GM18526 (cell line): Measurements from ENCODE around the gene AKT3.

Experiments
- POLR2A ChIP-seq: IDR thresholded peaks from 3 replicates; pipeline ENCODE4 v1.6.1; 2011; ENCODE audit not compliant: insufficient read length; ENCODE audit errors: extremely low read depth

The AKT3 gene

DNA sequence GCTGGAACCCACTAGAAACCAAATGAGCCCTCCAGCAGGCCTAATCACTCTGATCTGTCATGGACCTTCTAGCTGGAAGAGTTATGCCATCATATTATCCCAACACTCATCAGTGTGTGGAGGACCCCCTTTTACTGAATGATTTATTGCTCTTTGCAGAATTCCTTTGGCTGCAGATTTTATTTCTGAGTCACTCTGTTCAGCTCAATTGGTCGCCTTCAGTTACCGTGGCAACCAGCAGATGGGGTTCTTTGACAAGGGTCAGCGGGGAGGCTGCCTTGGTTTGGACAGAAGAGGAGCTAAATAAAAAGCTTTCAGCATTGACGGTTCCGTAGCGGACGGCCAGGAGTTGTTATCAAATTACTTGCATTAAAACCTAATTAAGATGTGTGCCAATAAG, 374.1 kb downstream of the AKT3 start:
- no peak for TF ChIP-seq POLR2A

DNA sequence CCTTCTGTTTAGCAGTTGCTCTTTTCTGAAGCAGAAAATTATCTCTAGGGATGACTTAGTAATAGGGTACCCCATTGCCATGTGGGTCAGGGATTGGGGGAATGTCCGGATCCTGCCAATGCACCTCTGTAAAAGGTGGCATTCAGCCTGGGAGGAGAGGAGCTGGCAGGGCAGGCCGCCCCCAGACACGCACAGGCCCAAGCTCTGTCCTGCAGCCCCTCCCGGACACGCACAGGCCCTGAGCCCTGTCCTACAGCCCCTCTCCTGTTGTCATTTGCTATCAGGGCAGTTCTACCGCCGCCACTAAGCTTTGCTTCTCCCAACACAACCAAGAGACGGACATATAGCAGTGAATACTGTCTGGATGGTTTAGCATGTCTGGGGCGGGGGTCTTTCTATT, 375.1 kb downstream of the AKT3 start:
- TF ChIP-seq POLR2A: no peak

DNA sequence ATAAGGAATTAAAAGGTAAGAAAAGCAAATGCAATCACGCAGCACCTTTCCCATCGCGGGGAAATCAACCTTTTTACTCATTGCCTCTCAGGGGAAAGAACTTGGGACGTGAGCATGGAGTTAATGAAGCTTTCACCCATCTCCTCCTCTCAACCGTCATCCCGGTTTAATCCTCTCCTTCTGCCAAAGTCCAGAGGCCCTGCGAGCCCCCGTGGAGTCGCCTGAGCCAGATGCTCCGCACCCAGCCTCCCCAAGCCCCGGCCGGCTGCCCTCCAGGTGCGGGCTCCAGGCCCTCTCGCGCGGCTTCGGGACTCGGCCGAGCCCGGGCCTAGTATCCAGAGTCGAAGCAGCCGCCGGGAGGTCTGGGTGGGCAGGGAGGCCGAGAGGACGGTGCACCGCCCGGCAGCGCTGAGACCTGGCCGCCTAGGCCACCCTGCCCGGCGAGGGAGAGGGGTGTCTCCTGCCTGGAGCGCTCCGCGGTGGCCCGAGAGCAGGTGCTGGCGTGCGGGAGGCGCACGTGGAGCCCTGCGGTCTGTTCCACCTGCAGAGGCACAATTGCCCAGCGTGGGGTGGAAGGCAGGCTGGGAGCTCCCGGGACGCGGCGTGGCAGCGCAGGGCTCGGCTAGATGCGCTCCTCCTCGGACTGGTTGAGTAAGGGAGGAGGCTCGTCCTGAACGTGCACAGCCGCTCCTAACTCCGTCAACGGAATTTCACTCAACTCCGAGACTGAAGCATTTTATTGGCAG, 375.7 kb downstream of the AKT3 start:
- TF ChIP-seq POLR2A: no peak

DNA sequence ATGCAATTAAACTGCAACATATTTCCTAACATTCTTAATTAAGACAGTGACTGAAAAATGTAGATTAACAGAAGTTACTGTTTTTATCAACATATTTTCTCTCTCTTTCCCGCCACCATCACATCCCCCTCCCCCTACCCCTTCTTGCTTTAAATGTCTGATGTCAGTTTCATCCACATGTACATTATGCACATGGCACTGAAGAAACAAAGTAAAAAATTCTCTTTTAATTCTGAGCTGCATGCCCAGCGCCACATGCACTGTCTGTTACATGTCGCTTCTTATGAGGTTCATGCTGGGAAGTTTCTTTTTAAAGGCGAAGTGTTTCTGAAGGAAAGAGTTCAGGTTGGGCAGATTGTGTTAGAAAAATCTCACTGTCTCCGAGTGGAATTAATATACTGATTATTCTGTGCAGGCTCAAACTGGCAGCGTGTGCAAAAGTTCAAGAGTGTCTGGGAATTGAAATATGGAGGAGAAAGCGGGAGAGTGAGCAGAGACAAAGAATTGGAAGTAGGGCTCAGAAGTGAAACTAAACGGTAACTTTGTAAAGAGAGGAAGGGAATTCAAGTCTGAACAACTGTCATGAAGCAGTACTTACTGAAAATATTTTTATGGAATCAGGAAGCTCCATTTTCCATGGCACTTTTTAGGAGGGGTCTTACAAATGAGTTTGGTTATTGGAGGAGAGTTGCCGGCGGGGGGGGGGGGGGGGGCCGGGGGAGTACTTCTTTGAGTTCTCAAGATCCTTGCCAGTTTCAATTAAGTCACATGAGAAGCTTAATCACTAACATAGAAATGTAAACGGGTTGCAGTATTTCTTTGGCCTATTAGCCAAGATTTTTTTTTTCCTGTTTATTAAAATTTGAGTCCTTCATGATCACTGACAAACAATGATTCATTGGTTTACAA, 376.6 kb downstream of the AKT3 start:
- TF ChIP-seq POLR2A: no peak

DNA sequence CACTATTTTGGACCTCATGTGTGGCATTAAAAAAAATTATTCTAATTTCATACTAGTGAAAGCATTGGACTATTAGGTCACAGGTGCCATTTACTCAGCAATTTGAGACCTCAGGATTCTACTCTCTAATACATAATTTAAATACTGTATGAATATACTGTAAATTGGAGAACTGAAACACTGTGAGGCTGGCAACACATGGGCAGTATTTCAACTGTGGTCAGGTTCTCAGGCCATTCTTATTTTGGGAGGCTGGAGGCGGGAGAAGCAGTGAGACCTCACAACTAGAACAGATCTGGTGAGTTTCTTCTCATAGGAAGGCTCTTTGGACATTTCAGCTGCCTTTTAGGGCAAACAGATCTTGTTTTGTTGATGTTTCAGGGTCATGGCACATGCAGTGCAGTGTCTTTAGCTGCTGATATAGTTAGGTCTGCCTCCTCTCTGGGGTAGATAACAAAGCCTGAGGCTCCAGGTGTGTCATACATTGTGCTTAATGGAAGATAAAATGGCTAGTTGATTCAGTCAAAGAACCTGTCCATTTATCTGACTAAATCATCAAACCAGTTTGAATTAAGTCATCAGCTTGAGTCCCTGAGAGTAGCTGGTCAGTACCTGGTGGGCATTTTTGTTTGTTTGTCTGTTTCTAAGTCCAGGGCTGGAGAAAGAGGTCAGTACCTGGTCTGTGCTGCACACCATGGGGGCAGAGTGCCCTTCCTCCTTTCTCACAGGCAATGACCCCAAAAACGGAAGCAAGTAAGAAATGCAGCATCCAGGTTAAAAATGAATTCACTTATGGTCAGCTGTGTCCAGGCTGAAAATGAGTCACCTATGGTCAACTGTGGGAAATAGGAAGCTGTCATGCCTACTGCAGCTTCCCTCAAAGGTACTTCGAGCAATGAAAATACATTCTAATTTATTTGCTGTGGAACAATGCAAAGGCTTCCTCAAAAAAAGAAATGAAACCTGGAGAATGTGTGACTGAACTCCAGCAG, 378.0 kb downstream of the AKT3 start:
- TF ChIP-seq POLR2A: no peak

DNA sequence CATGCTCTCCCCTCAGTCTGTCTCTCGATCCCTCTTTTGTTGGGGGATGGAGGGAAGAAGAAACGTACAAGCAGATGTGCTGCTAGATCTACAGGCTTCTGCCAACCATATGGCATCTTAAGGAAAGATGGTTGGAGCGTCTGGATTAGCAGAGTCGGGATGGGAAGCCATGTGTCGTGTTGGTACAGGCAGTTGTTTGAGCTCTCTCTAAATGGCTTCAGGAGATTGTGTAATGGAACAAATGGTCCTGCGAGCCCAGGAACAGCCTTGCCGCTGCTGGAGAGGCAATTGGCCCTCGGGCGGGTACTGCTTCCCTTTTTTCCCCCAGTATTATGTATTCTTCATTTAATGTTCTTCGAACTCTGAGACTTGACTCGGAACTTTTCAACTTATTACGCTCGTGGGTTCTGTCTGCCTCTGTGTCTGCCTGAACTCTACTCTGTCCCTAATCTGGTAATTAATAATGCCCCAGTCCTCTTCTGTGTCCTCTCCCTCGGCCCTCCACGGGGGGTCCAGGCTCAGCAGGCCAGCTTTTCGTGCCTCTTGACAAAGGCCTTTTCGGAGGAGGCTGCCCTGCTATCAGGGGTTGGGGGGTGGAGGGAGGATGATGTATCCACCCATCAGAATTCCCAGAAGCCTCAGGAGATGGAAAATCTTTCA, 378.9 kb downstream of the AKT3 start:
- TF ChIP-seq POLR2A: no peak

DNA sequence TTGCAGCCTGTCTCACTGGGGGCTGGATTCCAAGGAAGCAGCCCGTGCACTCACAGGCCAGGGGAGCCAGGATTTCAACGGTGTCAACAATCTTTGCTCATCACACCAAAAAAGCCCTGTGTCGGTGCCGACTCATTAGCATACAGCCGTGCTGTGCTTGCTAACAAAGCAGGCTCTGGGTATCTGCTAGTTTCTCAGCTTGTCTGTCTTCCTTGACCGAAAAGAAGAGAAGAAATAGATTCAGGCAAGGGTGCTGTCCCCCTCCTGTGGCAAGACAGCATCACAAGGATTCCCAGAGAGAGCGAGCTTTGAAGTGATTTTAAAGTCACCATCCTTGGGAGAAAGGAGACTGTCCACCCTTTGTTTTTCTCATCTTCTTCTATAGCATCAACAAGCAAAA, 379.5 kb downstream of the AKT3 start:
- no peak for TF ChIP-seq POLR2A

DNA sequence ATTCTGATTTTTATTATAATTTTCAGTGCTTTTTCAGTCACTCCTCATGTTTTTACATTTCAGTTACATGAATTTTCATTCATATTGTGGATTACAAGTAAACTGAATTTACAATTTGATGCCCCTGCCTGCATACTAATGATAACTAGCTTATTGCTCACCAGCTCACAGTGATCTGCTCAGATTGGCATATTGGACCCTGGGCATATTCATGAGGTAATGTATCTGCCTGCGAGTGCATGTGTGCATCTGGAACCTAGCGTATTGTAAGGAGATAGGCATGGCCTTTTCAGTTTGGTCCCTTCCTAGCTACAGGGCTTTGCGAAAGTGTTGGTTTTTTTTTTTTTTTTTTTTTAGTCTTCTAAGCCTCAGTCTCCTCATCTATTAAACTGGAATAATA, 380.5 kb downstream of the AKT3 start:
- no peak for TF ChIP-seq POLR2A

DNA sequence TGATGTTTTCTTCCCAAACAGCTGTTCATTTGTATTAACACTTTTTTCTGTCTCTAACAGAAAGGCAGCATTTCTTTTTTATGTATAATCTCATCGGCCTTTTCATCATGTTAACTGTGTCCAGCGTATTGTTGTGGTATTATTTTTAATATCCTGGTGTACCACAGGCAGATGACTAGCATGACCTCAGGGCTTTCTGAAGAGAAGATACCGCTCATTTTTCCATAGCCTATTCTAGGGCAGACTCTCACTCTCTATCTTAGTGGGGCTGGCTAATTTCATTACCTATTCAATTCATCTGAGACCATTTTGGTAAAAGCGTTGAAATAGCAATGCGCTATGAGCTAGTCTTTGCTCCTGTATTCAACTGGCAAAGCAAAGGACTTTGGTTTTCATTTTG, 384.3 kb downstream of the AKT3 start:
- no peak for TF ChIP-seq POLR2A

DNA sequence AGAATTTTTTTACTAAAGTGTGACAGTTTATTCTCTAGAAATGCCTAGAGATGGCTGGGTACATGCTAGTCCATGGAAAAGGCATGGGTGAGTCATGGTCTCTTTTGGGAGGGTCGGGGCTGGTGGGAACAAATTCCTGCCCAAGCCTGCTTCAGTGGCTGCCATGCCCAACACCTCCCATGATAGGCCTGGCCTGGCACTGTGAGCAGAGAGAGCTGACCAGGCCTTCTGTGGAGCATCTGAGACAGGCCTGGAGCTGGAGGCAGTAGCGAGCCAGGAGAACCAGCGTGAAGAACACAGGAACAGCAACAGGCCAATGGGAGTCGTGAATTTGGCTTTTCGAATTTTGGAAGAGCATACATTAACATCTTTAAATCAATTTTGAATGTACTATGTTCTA, 385.0 kb downstream of the AKT3 start:
- TF ChIP-seq POLR2A: no peak

DNA sequence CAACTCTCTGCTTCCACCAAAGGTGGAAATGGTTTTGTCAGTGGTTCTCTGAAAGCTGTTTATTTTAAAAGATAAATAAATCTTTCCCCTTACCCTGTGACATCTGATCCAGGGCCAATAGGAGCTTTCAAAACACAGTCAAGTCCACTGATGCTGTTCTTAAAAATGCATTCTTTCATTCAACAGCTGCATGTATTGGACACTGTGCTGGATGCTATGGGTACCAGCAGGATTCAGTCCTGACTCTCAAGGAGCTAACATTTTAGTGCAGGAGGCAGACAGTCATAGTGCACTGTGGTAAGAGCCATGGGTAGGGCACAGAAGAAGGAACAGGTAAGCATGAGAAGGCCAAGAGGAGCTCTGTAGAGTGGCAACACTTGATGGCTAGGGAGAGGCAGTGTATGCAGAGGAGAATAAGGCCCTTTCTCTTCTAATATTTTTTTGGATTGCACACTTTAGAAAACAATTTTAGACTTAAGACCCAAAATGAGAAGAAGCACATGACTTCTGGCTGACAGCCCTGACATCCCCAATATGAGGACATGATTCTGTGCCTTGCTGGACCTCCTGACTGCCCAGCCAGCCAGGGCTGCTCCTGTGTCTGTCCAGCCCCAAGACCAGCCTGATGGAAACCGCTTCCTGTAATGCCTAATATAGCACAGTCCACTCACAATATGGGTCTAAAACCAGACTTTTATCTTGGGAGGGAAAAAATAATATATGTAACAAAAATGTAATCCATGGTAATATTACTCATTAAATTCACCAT, 386.9 kb downstream of the AKT3 start:
- TF ChIP-seq POLR2A: no peak

DNA sequence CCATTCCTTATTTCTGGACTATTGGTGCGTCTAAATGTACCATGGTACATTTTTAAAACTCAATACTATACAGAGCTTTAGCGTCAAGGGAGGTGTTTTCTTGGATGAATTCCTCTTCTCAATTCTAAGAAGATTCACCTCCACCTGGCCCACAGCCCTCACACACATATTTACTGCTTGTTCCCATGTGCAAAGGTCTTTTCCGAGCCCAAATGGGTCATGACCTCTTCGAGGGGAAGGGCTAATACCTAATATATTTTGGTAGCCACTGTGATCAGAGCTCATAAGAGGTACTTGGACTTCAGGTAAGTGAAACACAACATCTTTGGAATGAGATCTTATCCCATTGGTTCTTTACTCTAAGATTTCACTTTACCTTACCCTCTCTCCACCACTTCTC, 388.3 kb downstream of the AKT3 start:
- TF ChIP-seq POLR2A: no peak

DNA sequence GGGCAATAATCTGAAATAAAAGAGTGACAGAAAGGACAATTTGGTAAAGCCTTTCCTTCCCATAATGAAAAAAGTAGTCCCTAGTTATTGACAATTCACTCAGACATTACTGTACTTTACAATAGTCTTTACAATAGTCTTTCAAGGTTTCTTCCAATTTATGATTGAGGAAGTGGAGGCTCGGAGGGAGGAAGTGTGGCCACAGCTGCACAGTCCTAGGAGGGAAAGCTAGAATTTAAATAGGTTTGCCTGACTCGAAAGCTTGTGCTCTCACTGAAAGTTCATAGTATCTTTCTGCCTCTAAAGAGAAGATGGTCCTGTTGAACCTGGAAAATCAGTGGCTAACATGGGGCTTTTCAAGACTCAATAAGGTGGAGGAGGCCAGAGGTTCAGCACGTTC, 391.0 kb downstream of the AKT3 start:
- no peak for TF ChIP-seq POLR2A
